Endodermal cell (in vitro differentiated cells): ENCODE data around the gene ARHGEF28. TPM values are rescaled to one million over a fixed set of nuclear protein-coding genes. Genes with fewer than 3 reads are reported as not detected.

Source experiments
- DNase-seq: peaks from one replicate; pipeline ENCODE4 v3.0.0-alpha.2; 2017
- H3K27ac ChIP-seq: 2 replicates; pipeline ENCODE4 v1.5.1; 2013; ENCODE audit warnings: mild to moderate bottlenecking, low read depth, low read length, moderate library complexity
- H3K27me3 ChIP-seq: 2 replicates; pipeline ENCODE4 v1.6.1; 2013; ENCODE audit warnings: mild to moderate bottlenecking, low read length, moderate library complexity; ENCODE audit not compliant: insufficient read depth, control insufficient read depth, poor library complexity, severe bottlenecking
- H3K36me3 ChIP-seq: 2 replicates; pipeline ENCODE4 v1.7.0; 2013; ENCODE audit warnings: mild to moderate bottlenecking, low read length, moderate library complexity; ENCODE audit not compliant: control insufficient read depth, insufficient read depth
- H3K4me1 ChIP-seq: one replicate; pipeline ENCODE4 v1.7.0; 2013; ENCODE audit warnings: low read length; ENCODE audit not compliant: control insufficient read depth, insufficient read depth
- H3K4me3 ChIP-seq: 2 replicates; pipeline ENCODE4 v1.5.1; 2013; ENCODE audit warnings: mild to moderate bottlenecking, low read length, moderate library complexity
- H3K9ac ChIP-seq: 2 replicates; pipeline ENCODE4 v1.6.1; 2013; ENCODE audit warnings: mild to moderate bottlenecking, low read length, moderate library complexity; ENCODE audit not compliant: poor library complexity, severe bottlenecking; ENCODE audit errors: extremely low read depth
- H3K9me3 ChIP-seq: 2 replicates; pipeline ENCODE4 v1.6.1; 2013; ENCODE audit warnings: mild to moderate bottlenecking, low read length, moderate library complexity; ENCODE audit not compliant: control insufficient read depth
- H3K27ac Mint-ChIP-seq: 2 replicates; pipeline ENCODE4 v1.8.0; 2020; ENCODE audit warnings: mixed read lengths
- H3K27me3 Mint-ChIP-seq: 2 replicates; pipeline ENCODE4 v1.8.0; 2021; ENCODE audit warnings: mild to moderate bottlenecking, mixed read lengths; ENCODE audit not compliant: insufficient read depth
- H3K36me3 Mint-ChIP-seq: 2 replicates; pipeline ENCODE4 v1.8.0; 2020; ENCODE audit warnings: low read depth, mixed read lengths
- H3K4me1 Mint-ChIP-seq: 2 replicates; pipeline ENCODE4 v1.8.0; 2020; ENCODE audit warnings: mixed read lengths
- H3K4me3 Mint-ChIP-seq: 2 replicates; pipeline ENCODE4 v1.8.0; 2020; ENCODE audit warnings: mild to moderate bottlenecking, moderate library complexity, mixed read lengths
- H3K9me3 Mint-ChIP-seq: 2 replicates; pipeline ENCODE4 v1.8.0; 2020; ENCODE audit warnings: mild to moderate bottlenecking, mixed read lengths
- CTCF ChIP-seq: fragments of 200-600 bp; sonication (generic); conservative IDR thresholded peaks from 2 replicates; pipeline ENCODE4 v1.5.0; 2021; ENCODE audit warnings: antibody characterized with exemption, mild to moderate bottlenecking
- WGBS, 2 experiments: methylation state at CpG; one replicate each; pipeline versions ENCODE4 v1.1.5 to v1.1.7; 2013; ENCODE audit warnings: missing lambda C conversion rate in 2 of 2, mixed read lengths in 1 of 2; ENCODE audit not compliant: insufficient coverage in 1 of 2, insufficient read length in 1 of 2; 5-methylcytosine and 5-hydroxymethylcytosine counted together
- total RNA-seq, 2 donors: library from RNA; stranded (reverse); fragmentation: NEBNext Ultra II Directional in 1 of 2; extraction: Animal tissue kit (Norgen Biotek cat#: 25700) in 1 of 2; gene quantifications; 2 replicates in 1 of 2; 3 replicates in 1 of 2; pipeline ENCODE4 v1.2.1, GENCODE V29; 2021

The ARHGEF28 gene
- total RNA-seq, 2 donors from 2014 or later: 0.92 to 1.2 TPM

DNA sequence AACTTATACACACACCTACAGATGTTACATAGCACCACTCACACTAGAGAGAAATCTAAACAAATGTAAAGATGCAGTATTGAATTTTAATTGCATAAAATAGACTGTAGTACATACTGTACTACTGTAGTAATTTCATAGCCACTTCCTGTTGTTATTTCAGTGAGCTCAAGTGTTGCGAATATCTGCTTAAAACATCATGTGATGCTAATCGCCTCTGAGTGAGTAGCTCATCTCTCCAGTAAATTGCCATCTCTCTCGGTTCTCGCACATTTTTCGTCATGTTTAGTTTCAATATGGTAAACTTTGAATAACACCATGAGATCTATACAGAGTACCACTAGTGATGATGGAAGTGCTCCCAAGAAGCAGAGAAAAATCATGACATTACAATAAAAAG lies 22.0 kb upstream of the ARHGEF28 start:
- DNase-seq: no peak
- no peak for TF ChIP-seq CTCF
- H3K4me1 ChIP-seq: no peaks in the 10 kb centered on the region
- Mint-ChIP-seq H3K4me3 (no peak overlapping the region), H3K27ac (no peak overlapping the region), H3K36me3 (no peaks in the 10 kb centered on the region), H3K9me3 (peaks cover 5% of the 10 kb centered on the region), H3K4me1 (no peaks in the 10 kb centered on the region), H3K27me3 (peaks cover 5% of the 10 kb centered on the region)
- H3K36me3 ChIP-seq: no peaks in the 10 kb centered on the region
- H3K4me3 ChIP-seq: no peak overlapping the region
- H3K27me3 ChIP-seq: no peaks in the 10 kb centered on the region
- peaks cover 5% of the 10 kb centered on the region for H3K9me3 ChIP-seq
- H3K27ac ChIP-seq: no peak overlapping the region
- WGBS, 2 experiments: 90 to 100% methylated on average over 2 to 5 of the region's 5 CpGs
- H3K9ac ChIP-seq: no peak overlapping the region

DNA sequence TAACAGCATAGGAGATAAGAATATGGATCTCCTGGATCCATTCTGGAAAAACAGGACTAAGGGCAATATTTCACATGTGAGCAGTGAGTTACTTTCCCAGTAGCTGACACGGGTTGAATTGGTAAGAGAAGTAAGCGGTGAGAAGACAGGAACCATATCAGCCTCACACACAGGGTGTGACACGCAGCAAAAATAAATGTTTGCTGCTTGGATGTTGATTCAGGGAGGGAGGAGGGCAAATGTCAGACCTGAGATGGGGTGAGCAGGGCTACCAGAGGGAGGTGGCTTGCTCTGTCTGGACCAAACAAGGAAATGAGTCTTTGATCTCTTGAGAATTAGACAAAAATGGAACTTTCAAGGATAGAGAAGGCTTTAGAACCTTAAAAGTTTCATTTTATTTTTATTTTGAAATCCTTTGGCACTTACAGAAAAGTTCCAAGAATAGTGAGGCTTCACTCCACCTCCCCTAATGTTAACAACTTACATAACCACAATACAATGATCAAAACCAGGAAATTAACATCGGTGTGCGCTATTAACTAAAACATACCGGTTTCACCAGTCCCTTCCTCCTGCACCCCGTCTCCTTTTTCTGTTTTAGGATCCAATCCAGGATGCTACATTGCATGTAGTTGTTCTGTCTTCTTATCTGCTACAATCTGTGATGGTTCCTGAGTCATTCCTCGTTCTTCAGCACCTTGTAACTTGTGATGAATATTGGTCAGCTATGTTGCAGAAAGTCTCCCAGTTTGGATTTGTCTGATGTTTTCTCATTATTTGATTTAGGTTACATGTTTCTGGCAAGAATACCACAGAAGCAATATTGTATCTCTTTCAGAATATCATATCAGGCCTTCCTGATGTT lies 20.5 kb upstream of the ARHGEF28 start:
- Histone ChIP-seq H3K9ac (no peak overlapping the region), H3K4me1 (no peaks in the 10 kb centered on the region), H3K36me3 (no peaks in the 10 kb centered on the region), H3K27me3 (no peaks in the 10 kb centered on the region), H3K27ac (no peak overlapping the region), H3K4me3 (no peak overlapping the region), H3K9me3 (peaks cover 5% of the 10 kb centered on the region)
- DNase-seq: no peak
- Mint-ChIP-seq H3K4me1 (no peaks in the 10 kb centered on the region), H3K9me3 (peaks cover 5% of the 10 kb centered on the region), H3K27ac (no peak overlapping the region), H3K4me3 (no peak overlapping the region), H3K27me3 (peaks cover 3% of the 10 kb centered on the region), H3K36me3 (no peaks in the 10 kb centered on the region)
- TF ChIP-seq CTCF: no peak
- 87 to 96% methylated on average over 8 of the region's 8 CpGs for WGBS, 2 experiments

- no peak overlapping the region for H3K27ac ChIP-seq
- no peak for TF ChIP-seq CTCF
- Mint-ChIP-seq H3K27ac (no peak overlapping the region), H3K4me3 (no peak overlapping the region), H3K36me3 (no peaks in the 10 kb centered on the region), H3K9me3 (peaks cover 10% of the 10 kb centered on the region), H3K4me1 (no peaks in the 10 kb centered on the region), H3K27me3 (no peaks in the 10 kb centered on the region)
- no peaks in the 10 kb centered on the region for H3K27me3 ChIP-seq
- H3K4me1 ChIP-seq: no peaks in the 10 kb centered on the region
- no peaks in the 10 kb centered on the region for H3K36me3 ChIP-seq
- peaks cover 5% of the 10 kb centered on the region for H3K9me3 ChIP-seq
- no peak overlapping the region for H3K4me3 ChIP-seq
- DNase-seq: no peak
- no peak overlapping the region for H3K9ac ChIP-seq
- WGBS, 2 experiments: 45 to 100% methylated on average over 1 to 2 of the region's 3 CpGs
These were observed 19.7 kb upstream of the ARHGEF28 start for GRCh38 chr5:73606206-73606753.
